SK-N-SH (cell line): Measurements from ENCODE around the gene DBNL. TPM values are rescaled to one million over a fixed set of nuclear protein-coding genes. Genes with fewer than 3 reads are reported as not detected.

Source experiments
- CTCF ChIA-PET: fragments of 300-600, 350-600 bp; formaldehyde crosslinking; extraction: SDS; loops from one replicate; lab custom pipeline; 2021; lab: Yijun Ruan, JAX
- POLR2A ChIA-PET: fragments of 350-600 bp; sonication (Branson Sonifier 250); formaldehyde crosslinking; extraction: SDS; loops from one replicate; lab custom pipeline; 2020; ENCODE audit warnings: antibody characterized with exemption, inconsistent platforms; lab: Yijun Ruan, JAX
- DNase-seq: peaks from one replicate; pipeline ENCODE4 v3.0.0; 2012
- H2AFZ ChIP-seq: fragments of 200-600 bp; sonication (generic); 2 replicates; pipeline ENCODE4 v1.8.1; 2016; ENCODE audit warnings: antibody characterized with exemption, mild to moderate bottlenecking, low read depth
- H3F3A ChIP-seq: fragments of 200-600 bp; sonication (generic); replicated peaks from 2 replicates; pipeline ENCODE3; 2016; ENCODE audit warnings: antibody characterized with exemption, mild to moderate bottlenecking; ENCODE audit not compliant: insufficient read depth
- H3K27ac ChIP-seq, 2 experiments: fragments of 200-500 bp in 1 of 2; fragments of 200-600 bp in 1 of 2; sonication (Bioruptor generic) in 1 of 2; sonication (generic), shearing (Covaris generic) in 1 of 2; 2 replicates each; pipeline versions ENCODE4 v1.5.1 to v1.6.1; 2014 to 2016; ENCODE audit warnings: low read depth in 2 of 2, inconsistent platforms in 1 of 2, low read length in 1 of 2, mild to moderate bottlenecking in 1 of 2, mixed read lengths in 1 of 2
- H3K27me3 ChIP-seq: fragments of 200-600 bp; sonication (generic), shearing (Covaris generic); 2 replicates; pipeline ENCODE4 v1.6.1; 2016; ENCODE audit warnings: mixed run types; ENCODE audit not compliant: insufficient read depth
- H3K36me3 ChIP-seq, 2 experiments: fragments of 200-500 bp in 1 of 2; fragments of 200-600 bp in 1 of 2; sonication (Bioruptor generic) in 1 of 2; sonication (generic) in 1 of 2; replicated peaks in 1 of 2; 2 replicates each; pipeline versions ENCODE3 to v1.5.1; 2014 to 2016; ENCODE audit warnings: low read length in 1 of 2, mild to moderate bottlenecking in 1 of 2; ENCODE audit not compliant: insufficient read depth in 2 of 2, control insufficient read depth in 1 of 2
- H3K4me1 ChIP-seq, 2 experiments: fragments of 200-500 bp in 1 of 2; fragments of 200-600 bp in 1 of 2; sonication (Bioruptor generic) in 1 of 2; sonication (generic), shearing (Covaris generic) in 1 of 2; 2 replicates each; pipeline versions ENCODE4 v1.5.1 to v1.6.1; 2014 to 2016; ENCODE audit warnings: low read depth in 1 of 2, low read length in 1 of 2, mixed run types in 1 of 2; ENCODE audit not compliant: insufficient read depth in 2 of 2, control insufficient read depth in 1 of 2
- H3K4me2 ChIP-seq: fragments of 200-600 bp; sonication (generic), shearing (Covaris generic); 2 replicates; pipeline ENCODE4 v1.6.1; 2017; ENCODE audit warnings: mixed run types
- H3K4me3 ChIP-seq, 2 experiments: fragments of 200-500 bp in 1 of 2; fragments of 200-600 bp in 1 of 2; sonication (Bioruptor generic) in 1 of 2; sonication (generic), shearing (Covaris generic) in 1 of 2; 2 replicates each; pipeline versions ENCODE4 v1.5.1 to v1.8.1; 2014 to 2016; ENCODE audit warnings: low read depth in 2 of 2, inconsistent platforms in 1 of 2, low read length in 1 of 2, mild to moderate bottlenecking in 1 of 2, mixed read lengths in 1 of 2, moderate library complexity in 1 of 2
- H3K79me2 ChIP-seq: fragments of 200-600 bp; sonication (generic); 2 replicates; pipeline ENCODE4 v1.8.1; 2017; ENCODE audit warnings: mild to moderate bottlenecking; ENCODE audit not compliant: insufficient read depth
- H3K9ac ChIP-seq: fragments of 200-600 bp; sonication (generic); 2 replicates; pipeline ENCODE4 v1.6.1; 2017; ENCODE audit warnings: mixed run types
- H3K9me2 ChIP-seq: fragments of 200-600 bp; sonication (generic); 2 replicates; pipeline ENCODE4 v1.6.1; 2017; ENCODE audit warnings: mixed run types
- H3K9me3 ChIP-seq: fragments of 200-600 bp; sonication (generic); 2 replicates; pipeline ENCODE4 v1.6.1; 2017; ENCODE audit warnings: mixed run types, mild to moderate bottlenecking, moderate library complexity
- H4K20me1 ChIP-seq: fragments of 200-600 bp; sonication (generic); 2 replicates; pipeline ENCODE4 v1.6.1; 2017; ENCODE audit warnings: mild to moderate bottlenecking, mixed run types; ENCODE audit not compliant: insufficient read depth
- EP300 ChIP-seq, 2 experiments: IDR thresholded peaks; 2 replicates each; pipeline versions ENCODE4 v1.4.0 to v1.6.1; 2012; ENCODE audit warnings: borderline replicate concordance in 1 of 2, low read depth in 1 of 2, low read length in 1 of 2
- EZH2phosphoT487 ChIP-seq: fragments of 200-600 bp; sonication (generic); IDR thresholded peaks from 2 replicates; pipeline ENCODE4 v1.6.1; 2017; ENCODE audit warnings: low read depth, mixed run types, mild to moderate bottlenecking, antibody characterized with exemption, moderate library complexity, borderline replicate concordance
- FOSL2 ChIP-seq: IDR thresholded peaks from 2 replicates; pipeline ENCODE4 v1.4.0; 2012; ENCODE audit warnings: low read depth, mild to moderate bottlenecking, moderate library complexity, borderline replicate concordance
- FOXJ3 ChIP-seq: sonication (generic); formaldehyde crosslinking; IDR thresholded peaks from 2 replicates; pipeline ENCODE4 v1.5.1; 2020; ENCODE audit warnings: mild to moderate bottlenecking, missing genetic modification reagents
- FOXM1 ChIP-seq: IDR thresholded peaks from 2 replicates; pipeline ENCODE4 v1.4.0; 2012; ENCODE audit warnings: low read depth, mild to moderate bottlenecking
- GABPA ChIP-seq: IDR thresholded peaks from 2 replicates; pipeline ENCODE4 v1.4.0; 2012; ENCODE audit warnings: low read depth, mild to moderate bottlenecking
- GATA2 ChIP-seq: sonication (generic); formaldehyde crosslinking; IDR thresholded peaks from 2 replicates; pipeline ENCODE4 v1.5.0; 2020; ENCODE audit warnings: mild to moderate bottlenecking, missing genetic modification reagents
- JUND ChIP-seq: IDR thresholded peaks from 2 replicates; pipeline ENCODE4 v1.4.0; 2012
- MXI1 ChIP-seq: IDR thresholded peaks from 2 replicates; pipeline ENCODE4 v1.6.1; 2012; ENCODE audit warnings: mild to moderate bottlenecking, low read depth, low read length, improper control_type of control experiment
- NRF1 ChIP-seq: IDR thresholded peaks from 2 replicates; pipeline ENCODE4 v1.6.1; 2012; ENCODE audit warnings: low read depth, mild to moderate bottlenecking, low read length
- POLR2AphosphoS5 ChIP-seq: IDR thresholded peaks from 2 replicates; pipeline ENCODE4 v1.6.1; 2012; ENCODE audit warnings: low read depth, low read length
- RAD21 ChIP-seq: IDR thresholded peaks from 2 replicates; pipeline ENCODE4 v1.6.1; 2012; ENCODE audit warnings: mild to moderate bottlenecking, low read length
- RFX5 ChIP-seq: IDR thresholded peaks from 2 replicates; pipeline ENCODE4 v1.6.1; 2012; ENCODE audit warnings: mild to moderate bottlenecking, improper control_type of control experiment, low read length
- SIN3A ChIP-seq: IDR thresholded peaks from 2 replicates; pipeline ENCODE4 v1.6.1; 2012; ENCODE audit warnings: low read depth, mild to moderate bottlenecking, low read length, moderate library complexity, borderline replicate concordance
- WGBS: methylation state at CpG from one replicate; pipeline ENCODE4 v1.1.6; 2017; ENCODE audit warnings: low lambda C conversion rate; 5-methylcytosine and 5-hydroxymethylcytosine counted together
- polyA plus RNA-seq, 3 experiments: library from polyadenylated mRNA; depleted of rRNA; stranded (reverse); fragments of >200 nt; gene quantifications; 2 replicates each; pipeline ENCODE4 v1.2.3, GENCODE V29; 2012
- TF ChIP-seq, protein P1 (sequence below): IDR thresholded peaks from 2 replicates; pipeline ENCODE4; 2012
- TF ChIP-seq, protein P2 (sequence below): IDR thresholded peaks from 2 replicates; pipeline ENCODE4 v1.4.0; 2012; ENCODE audit warnings: low read depth
- TF ChIP-seq, protein P3 (sequence below): fragments of 150-350 bp; IDR thresholded peaks from 2 replicates; pipeline ENCODE4 v1.6.1; 2017; ENCODE audit warnings: antibody characterized with exemption, low read length, low read depth, borderline replicate concordance
- TF ChIP-seq, protein P4 (sequence below): fragments of 150-350 bp; IDR thresholded peaks from 2 replicates; pipeline ENCODE4 v1.6.1; 2016; ENCODE audit warnings: mild to moderate bottlenecking, low read depth, low read length
- TF ChIP-seq, protein P5 (sequence below): IDR thresholded peaks from 2 replicates; pipeline ENCODE4 v1.4.0; 2012; ENCODE audit warnings: low read depth, borderline replicate concordance
- TF ChIP-seq, protein P6 (sequence below): IDR thresholded peaks from 2 replicates; pipeline ENCODE4 v1.4.0; 2012; ENCODE audit warnings: low read depth, borderline replicate concordance

Gene DBNL
- polyA plus RNA-seq, 1 of the 3 experiments (the other 2 are of a cell fraction), result 244 TPM

DNA sequence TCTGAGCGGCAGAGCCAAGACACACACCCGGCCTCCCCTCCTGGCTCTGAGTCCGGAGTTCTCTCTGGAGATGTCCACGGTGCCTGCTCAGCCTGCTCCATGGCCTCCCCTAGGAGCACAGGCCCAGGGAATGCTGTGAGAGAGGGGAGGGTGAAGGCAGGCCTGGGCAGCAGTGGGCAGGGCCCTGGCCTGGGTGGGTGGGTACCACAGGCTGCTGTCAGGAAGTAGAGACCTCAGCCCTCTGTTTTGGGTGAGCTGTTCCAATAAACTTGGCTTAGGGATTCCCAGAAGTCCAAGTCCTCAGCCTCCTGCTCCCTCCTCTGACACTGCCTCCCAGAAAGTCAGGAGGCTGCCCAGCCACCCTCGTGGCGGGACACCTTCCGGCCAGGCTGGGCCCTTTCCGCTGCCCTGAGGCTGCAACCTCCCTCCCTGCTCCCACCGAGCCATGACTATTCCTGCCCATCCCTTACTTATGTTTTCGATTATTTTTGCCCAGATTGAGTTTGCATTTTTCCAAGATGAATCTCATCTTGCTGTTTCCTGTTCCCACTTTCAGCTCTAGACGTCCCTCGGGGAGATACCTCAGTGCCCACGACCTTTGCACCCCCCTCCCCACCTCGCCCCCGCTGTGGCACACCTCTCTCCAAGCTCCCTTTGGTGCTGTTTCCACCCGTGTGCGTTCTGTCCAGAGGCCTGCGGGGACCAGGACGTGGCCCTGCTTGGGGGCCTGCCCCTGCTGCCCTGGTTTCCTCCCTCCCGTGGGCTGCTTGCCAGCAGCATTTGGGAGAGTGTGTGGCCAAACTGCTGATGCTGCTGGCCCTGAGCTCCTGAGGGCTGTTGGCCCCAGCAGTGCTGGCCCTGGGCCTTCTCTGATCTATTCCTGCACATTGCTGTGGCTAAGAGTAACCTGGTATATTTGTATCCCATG is 43.7 kb downstream of the DBNL start:
- peak overlapping the region; percentile 76 for H3K9ac ChIP-seq
- H3K27me3 ChIP-seq, result no peaks in the 10 kb centered on the region
- POLR2A ChIA-PET, result interaction anchor here (1.0 kb wide), 1 partner anchor 21 kb away, joined by 3 read pairs; no protein-coding TSS in a partner anchor
- H3K9me3 ChIP-seq, result no peaks in the 10 kb centered on the region
- H2AFZ ChIP-seq, result peak overlapping the region; percentile 63
- peak overlapping the region in 1 of 2 experiments; percentile 10; a peak in 1 of 4 replicates for H3K4me3 ChIP-seq
- DNase-seq, result peak; percentile 82
- no peaks in the 10 kb centered on the region for H3K36me3 ChIP-seq
- CTCF ChIA-PET, result interaction anchor here (1.0 to 3.1 kb wide), 4 partner anchors 10 to 108 kb away, joined by 4 to 15 read pairs (median 8); partner anchors contain the start of gene AEBP1
- peaks cover 14 to 18% of the 10 kb centered on the region in 2 experiments for H3K4me1 ChIP-seq
- H3K9me2 ChIP-seq, result no peaks in the 10 kb centered on the region
- H3F3A ChIP-seq, result peaks cover 58% of the 10 kb centered on the region
- H4K20me1 ChIP-seq, result no peaks in the 10 kb centered on the region
- no peaks in the 10 kb centered on the region for H3K79me2 ChIP-seq
- 19% methylated on average over 19 of the region's 20 CpGs for WGBS
- H3K27ac ChIP-seq, result peak overlapping the region; percentile 91 to 100
- H3K4me2 ChIP-seq, result peak overlapping the region; percentile 72
- TF ChIP-seq GABPA, result peak; percentile 74
- TF ChIP-seq RFX5, result no peak
- peak; percentile 89 for TF ChIP-seq POLR2AphosphoS5
- no peak for TF ChIP-seq FOXJ3 (CRISPR knock-in tag)
- no peak; the same call in 1 of the 2 replicates for TF ChIP-seq JUND
- TF ChIP-seq RAD21, result no peak
- TF ChIP-seq, protein P1, sequence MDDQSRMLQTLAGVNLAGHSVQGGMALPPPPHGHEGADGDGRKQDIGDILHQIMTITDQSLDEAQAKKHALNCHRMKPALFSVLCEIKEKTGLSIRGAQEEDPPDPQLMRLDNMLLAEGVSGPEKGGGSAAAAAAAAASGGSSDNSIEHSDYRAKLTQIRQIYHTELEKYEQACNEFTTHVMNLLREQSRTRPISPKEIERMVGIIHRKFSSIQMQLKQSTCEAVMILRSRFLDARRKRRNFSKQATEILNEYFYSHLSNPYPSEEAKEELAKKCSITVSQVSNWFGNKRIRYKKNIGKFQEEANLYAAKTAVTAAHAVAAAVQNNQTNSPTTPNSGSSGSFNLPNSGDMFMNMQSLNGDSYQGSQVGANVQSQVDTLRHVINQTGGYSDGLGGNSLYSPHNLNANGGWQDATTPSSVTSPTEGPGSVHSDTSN, result 0 out of 2 replicates have a peak, but pooled peaks have one; percentile 9
- TF ChIP-seq, protein P2, sequence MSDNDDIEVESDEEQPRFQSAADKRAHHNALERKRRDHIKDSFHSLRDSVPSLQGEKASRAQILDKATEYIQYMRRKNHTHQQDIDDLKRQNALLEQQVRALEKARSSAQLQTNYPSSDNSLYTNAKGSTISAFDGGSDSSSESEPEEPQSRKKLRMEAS, result peak; percentile 92; the same call in 1 of the 2 replicates
- TF ChIP-seq, protein P3, sequence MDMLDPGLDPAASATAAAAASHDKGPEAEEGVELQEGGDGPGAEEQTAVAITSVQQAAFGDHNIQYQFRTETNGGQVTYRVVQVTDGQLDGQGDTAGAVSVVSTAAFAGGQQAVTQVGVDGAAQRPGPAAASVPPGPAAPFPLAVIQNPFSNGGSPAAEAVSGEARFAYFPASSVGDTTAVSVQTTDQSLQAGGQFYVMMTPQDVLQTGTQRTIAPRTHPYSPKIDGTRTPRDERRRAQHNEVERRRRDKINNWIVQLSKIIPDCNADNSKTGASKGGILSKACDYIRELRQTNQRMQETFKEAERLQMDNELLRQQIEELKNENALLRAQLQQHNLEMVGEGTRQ, result no peak
- TF ChIP-seq SIN3A, result peak; percentile 85; the same call in 1 of the 2 replicates
- no peak for TF ChIP-seq NRF1
- no peak for TF ChIP-seq GATA2 (CRISPR knock-in tag)
- TF ChIP-seq, protein P4, sequence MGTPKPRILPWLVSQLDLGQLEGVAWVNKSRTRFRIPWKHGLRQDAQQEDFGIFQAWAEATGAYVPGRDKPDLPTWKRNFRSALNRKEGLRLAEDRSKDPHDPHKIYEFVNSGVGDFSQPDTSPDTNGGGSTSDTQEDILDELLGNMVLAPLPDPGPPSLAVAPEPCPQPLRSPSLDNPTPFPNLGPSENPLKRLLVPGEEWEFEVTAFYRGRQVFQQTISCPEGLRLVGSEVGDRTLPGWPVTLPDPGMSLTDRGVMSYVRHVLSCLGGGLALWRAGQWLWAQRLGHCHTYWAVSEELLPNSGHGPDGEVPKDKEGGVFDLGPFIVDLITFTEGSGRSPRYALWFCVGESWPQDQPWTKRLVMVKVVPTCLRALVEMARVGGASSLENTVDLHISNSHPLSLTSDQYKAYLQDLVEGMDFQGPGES, result no peak
- TF ChIP-seq, protein P5, sequence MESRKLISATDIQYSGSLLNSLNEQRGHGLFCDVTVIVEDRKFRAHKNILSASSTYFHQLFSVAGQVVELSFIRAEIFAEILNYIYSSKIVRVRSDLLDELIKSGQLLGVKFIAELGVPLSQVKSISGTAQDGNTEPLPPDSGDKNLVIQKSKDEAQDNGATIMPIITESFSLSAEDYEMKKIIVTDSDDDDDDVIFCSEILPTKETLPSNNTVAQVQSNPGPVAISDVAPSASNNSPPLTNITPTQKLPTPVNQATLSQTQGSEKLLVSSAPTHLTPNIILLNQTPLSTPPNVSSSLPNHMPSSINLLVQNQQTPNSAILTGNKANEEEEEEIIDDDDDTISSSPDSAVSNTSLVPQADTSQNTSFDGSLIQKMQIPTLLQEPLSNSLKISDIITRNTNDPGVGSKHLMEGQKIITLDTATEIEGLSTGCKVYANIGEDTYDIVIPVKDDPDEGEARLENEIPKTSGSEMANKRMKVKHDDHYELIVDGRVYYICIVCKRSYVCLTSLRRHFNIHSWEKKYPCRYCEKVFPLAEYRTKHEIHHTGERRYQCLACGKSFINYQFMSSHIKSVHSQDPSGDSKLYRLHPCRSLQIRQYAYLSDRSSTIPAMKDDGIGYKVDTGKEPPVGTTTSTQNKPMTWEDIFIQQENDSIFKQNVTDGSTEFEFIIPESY, result peak; percentile 54; the same call in 1 of the 2 replicates
- TF ChIP-seq FOXM1, result no peak
- TF ChIP-seq EP300 (IDR thresholded peaks at IDR 0.05; ENCODE audit: borderline replicate concordance in 1 of 2, low read depth in 1 of 2, low read length in 1 of 2), result peak in 1 of 2 experiments; percentile 73; a peak in 1 of 4 replicates
- TF ChIP-seq FOSL2, result peak; percentile 46; the same call in 1 of the 2 replicates
- TF ChIP-seq, protein P6, sequence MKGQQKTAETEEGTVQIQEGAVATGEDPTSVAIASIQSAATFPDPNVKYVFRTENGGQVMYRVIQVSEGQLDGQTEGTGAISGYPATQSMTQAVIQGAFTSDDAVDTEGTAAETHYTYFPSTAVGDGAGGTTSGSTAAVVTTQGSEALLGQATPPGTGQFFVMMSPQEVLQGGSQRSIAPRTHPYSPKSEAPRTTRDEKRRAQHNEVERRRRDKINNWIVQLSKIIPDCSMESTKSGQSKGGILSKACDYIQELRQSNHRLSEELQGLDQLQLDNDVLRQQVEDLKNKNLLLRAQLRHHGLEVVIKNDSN, result no peak
- 0 out of 2 replicates have a peak, but pooled peaks have one; percentile 42 for TF ChIP-seq MXI1
- TF ChIP-seq EZH2phosphoT487, result no peak
